GM12892 (cell line): ENCODE data around the gene TNFAIP1.

ENCODE experiments used
- POLR2A ChIP-seq: IDR thresholded peaks from 2 replicates; pipeline ENCODE4 v1.6.1; 2011; ENCODE audit warnings: low read depth, low read length, control low read depth
- POLR2AphosphoS5 ChIP-seq: IDR thresholded peaks from 2 replicates; pipeline ENCODE4 v1.6.1; 2011; ENCODE audit warnings: low read depth, low read length, control low read depth

DNA sequence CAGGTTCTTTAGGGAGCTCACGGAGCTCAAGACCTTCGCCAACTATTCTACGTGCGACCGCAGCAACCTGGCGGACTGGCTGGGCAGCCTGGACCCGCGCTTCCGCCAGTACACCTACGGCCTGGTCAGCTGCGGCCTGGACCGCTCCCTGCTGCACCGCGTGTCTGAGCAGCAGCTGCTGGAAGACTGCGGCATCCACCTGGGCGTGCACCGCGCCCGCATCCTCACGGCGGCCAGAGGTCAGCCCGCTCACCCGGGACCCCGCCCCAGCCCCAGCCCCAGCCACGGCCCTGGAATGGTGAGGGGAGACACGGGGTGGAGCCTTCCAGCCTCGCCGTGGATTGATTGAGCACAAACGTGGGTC, 49.5 kb downstream of the TNFAIP1 start:
- TF ChIP-seq POLR2AphosphoS5 (no peak), POLR2A (no peak)
